GM12878 (cell line): ENCODE measurements around the gene LRIG3. TPM values are rescaled to one million over a fixed set of nuclear protein-coding genes. Genes with fewer than 3 reads are reported as not detected.

ENCODE experiments used
- ATAC-seq: fragments of 200-7000 bp; cut with Tn5 transposase; 3 replicates; pipeline ENCODE4 v1.9.1; 2020; ENCODE audit warnings: mild to moderate bottlenecking, moderate library complexity
- BruUV-seq: library from RNA; stranded (reverse); fragments of 400-500 nt; replicated peaks from 2 replicates; lab custom pipeline; 2021; lab: Mats Ljungman, UMichigan
- CTCF ChIA-PET: fragments of 300-600 bp; sonication (Branson Sonifier 250); formaldehyde crosslinking; extraction: SDS; loops from one replicate; lab custom pipeline; 2021; ENCODE audit warnings: inconsistent platforms; lab: Yijun Ruan, JAX
- POLR2A ChIA-PET: fragments of 350-600 bp; formaldehyde crosslinking; extraction: SDS; loops from one replicate; lab custom pipeline; 2021; ENCODE audit warnings: inconsistent platforms; lab: Charles Lee
- RAD21 ChIA-PET: fragments of 300-600 bp; sonication (Branson Sonifier 250); formaldehyde crosslinking; loops from one replicate; lab custom pipeline; 2023; ENCODE audit warnings: antibody characterized with exemption; ENCODE audit not compliant: unreplicated experiment; lab: Charles Lee
- SMC1A ChIA-PET: fragments of 300-600 bp; sonication (Branson Sonifier 250); formaldehyde crosslinking; loops from one replicate; lab custom pipeline; 2023; ENCODE audit not compliant: unreplicated experiment, uncharacterized antibody; lab: Charles Lee
- DNase-seq: peaks from one replicate; pipeline ENCODE4 v3.0.0-alpha.2; 2011; ENCODE audit warnings: low read depth, low spot score
- FAIRE-seq: peaks from 3 replicates; lab custom pipeline; 2011; peaks lifted over from hg19 to GRCh38; lab: Jason Lieb, UNC
- H2AFZ ChIP-seq: 2 replicates; pipeline ENCODE4 v1.6.0; 2011; ENCODE audit warnings: low read depth, low read length, control low read depth; ENCODE audit not compliant: control insufficient read depth
- H3K27ac ChIP-seq: 2 replicates; pipeline ENCODE4 v1.5.1; 2011; ENCODE audit warnings: control low read depth; ENCODE audit not compliant: control insufficient read depth, insufficient read depth
- H3K27me3 ChIP-seq, 2 experiments: replicated peaks in 1 of 2; 2 replicates each; pipeline versions ENCODE4 v1.6.0 to v1.6.1; 2011; ENCODE audit warnings: low read length in 1 of 2; ENCODE audit not compliant: control insufficient read depth in 2 of 2, insufficient read depth in 2 of 2
- H3K36me3 ChIP-seq, 2 experiments: 2 replicates each; pipeline ENCODE4 v1.5.1; 2011; ENCODE audit warnings: low read length in 1 of 2; ENCODE audit not compliant: control insufficient read depth in 2 of 2, insufficient read depth in 2 of 2
- H3K4me1 ChIP-seq: 2 replicates; pipeline ENCODE4 v1.6.1; 2011; ENCODE audit warnings: mild to moderate bottlenecking, low read length, moderate library complexity, mixed read lengths; ENCODE audit not compliant: control insufficient read depth, insufficient read depth
- H3K4me2 ChIP-seq: 2 replicates; pipeline ENCODE4 v1.6.0; 2011; ENCODE audit warnings: control low read depth; ENCODE audit not compliant: control insufficient read depth, insufficient read depth
- H3K4me3 ChIP-seq: fragments of 200-600 bp; sonication (generic); 2 replicates; pipeline ENCODE4 v1.5.1; 2016
- H3K79me2 ChIP-seq: 2 replicates; pipeline ENCODE4 v1.6.0; 2011; ENCODE audit warnings: low read length; ENCODE audit not compliant: control insufficient read depth, insufficient read depth
- H3K9ac ChIP-seq: 2 replicates; pipeline ENCODE4 v1.8.0; 2011; ENCODE audit warnings: low read length, control low read depth, mixed read lengths; ENCODE audit not compliant: control insufficient read depth, insufficient read depth
- H3K9me3 ChIP-seq: replicated peaks from 3 replicates; pipeline ENCODE4 v1.5.1; 2011; ENCODE audit warnings: mild to moderate bottlenecking, low read length; ENCODE audit not compliant: control insufficient read depth, insufficient read depth
- H4K20me1 ChIP-seq: 2 replicates; pipeline ENCODE4 v1.6.0; 2011; ENCODE audit not compliant: control insufficient read depth, insufficient read depth
- CEBPB ChIP-seq, 2 experiments: fragments of 150-350 bp in 1 of 2; IDR thresholded peaks; 2 replicates each; pipeline ENCODE4 v1.6.1; 2012 to 2014; ENCODE audit warnings: low read depth in 2 of 2, low read length in 2 of 2, borderline replicate concordance in 1 of 2, inconsistent platforms in 1 of 2
- E2F8 ChIP-seq: fragments of 450-650 bp; IDR thresholded peaks from 2 replicates; pipeline ENCODE4 v1.6.1; 2018; ENCODE audit warnings: mild to moderate bottlenecking, low read depth, moderate library complexity; ENCODE audit not compliant: partially characterized antibody
- MYB ChIP-seq: fragments of 150-350 bp; IDR thresholded peaks from 2 replicates; pipeline ENCODE4 v1.6.1; 2014; ENCODE audit warnings: mild to moderate bottlenecking, low read depth, low read length, borderline replicate concordance
- WGBS: methylation state at CpG from one replicate; pipeline ENCODE4 v1.1.6; 2016; ENCODE audit warnings: low lambda C conversion rate; ENCODE audit not compliant: insufficient replicate concordance, insufficient coverage; ENCODE audit errors: missing lambda C conversion rate; 5-methylcytosine and 5-hydroxymethylcytosine counted together
- in situ Hi-C: fragments of 300-500 bp; cut with MboI; formaldehyde crosslinking; loops from 9 replicates; pipeline ENCODE4 v1.14.3; 2018; ENCODE audit warnings: mixed read lengths
- intact Hi-C: fragments of 100-400 bp; cut with micrococcal nuclease; formaldehyde crosslinking; loops from one replicate; pipeline ENCODE4 v1.14.2; 2022; ENCODE audit not compliant: unreplicated experiment
- polyA plus RNA-seq, 11 experiments: library from polyadenylated mRNA; depleted of rRNA in 4 of 11; unstranded in 6 of 11; stranded (reverse) in 5 of 11; fragments of >200 nt; fragmentation: Nextera tagmentation in 4 of 11; fragmentation: Illumina TruSeq in 1 of 11; extraction: Ambion mirVana in 4 of 11; extraction: Trizol in 1 of 11; gene quantifications; 1 replicate in 1 of 11; 2 replicates in 10 of 11; pipeline versions ENCODE4 v1.2.1 to v1.2.3, GENCODE V29; 2011 to 2016; ENCODE audit warnings: inconsistent platforms in 2 of 11, missing spikeins in 2 of 11, low read depth in 1 of 11
- total RNA-seq, 4 experiments: library from RNA; depleted of rRNA in 3 of 4; stranded (reverse); fragments of >200 nt in 3 of 4; fragmentation: Illumina TruSeq in 1 of 4; extraction: Trizol in 1 of 4; gene quantifications; 2 replicates each; pipeline versions ENCODE4 v1.2.1 to v1.2.3, GENCODE V29; 2013 to 2021
- TF ChIP-seq, protein P1 (sequence below): fragments of 450-650 bp; formaldehyde crosslinking; IDR thresholded peaks from 2 replicates; pipeline ENCODE4 v1.4.0; 2022; ENCODE audit warnings: mild to moderate bottlenecking, moderate library complexity

The LRIG3 gene
- total and polyA plus RNA-seq, 10 of the 15 experiments (the other 5 are each of a cell fraction or from before 2014, with no cell fraction given) = 0.95 to 8.5 (median 5.0) TPM

DNA sequence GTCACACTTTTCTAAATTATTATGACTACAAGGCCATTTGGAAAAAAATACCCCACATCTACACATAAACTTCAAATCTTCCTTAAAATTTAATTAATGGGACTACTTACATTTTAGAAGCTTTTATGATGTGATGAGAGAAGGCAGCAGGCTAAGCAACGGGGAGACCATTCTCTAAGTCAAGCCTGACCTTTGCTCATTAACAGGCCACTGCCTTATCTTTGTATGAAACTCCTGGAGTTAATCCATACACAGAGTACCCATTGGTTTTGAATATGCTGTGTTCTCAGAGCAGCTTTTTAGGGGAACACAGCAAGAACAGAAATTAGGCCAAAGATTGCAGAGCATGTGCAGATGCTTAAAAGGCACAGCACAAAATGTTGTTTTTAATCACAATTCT lies 35.5 kb upstream of the LRIG3 start:
- WGBS = 0% methylated on average over 1 of the region's 1 CpG
- RAD21 ChIA-PET = no interaction called here
- CTCF ChIA-PET = no interaction called here
- Histone ChIP-seq H3K9ac (no peak overlapping the region), H3K27me3 (no peaks in the 10 kb centered on the region), H3K36me3 (no peaks in the 10 kb centered on the region), H4K20me1 (no peaks in the 10 kb centered on the region), H3K79me2 (no peaks in the 10 kb centered on the region), H3K27ac (no peak overlapping the region), H3K4me1 (no peaks in the 10 kb centered on the region)
- no peak for FAIRE-seq
- no peak for ATAC-seq
- no TSS peak for BruUV-seq
- SMC1A ChIA-PET = no interaction called here
- intact Hi-C loops (no loop called here), in situ Hi-C loops (no loop called here)
- TF ChIP-seq E2F8 = no peak
- TF ChIP-seq, protein P1, sequence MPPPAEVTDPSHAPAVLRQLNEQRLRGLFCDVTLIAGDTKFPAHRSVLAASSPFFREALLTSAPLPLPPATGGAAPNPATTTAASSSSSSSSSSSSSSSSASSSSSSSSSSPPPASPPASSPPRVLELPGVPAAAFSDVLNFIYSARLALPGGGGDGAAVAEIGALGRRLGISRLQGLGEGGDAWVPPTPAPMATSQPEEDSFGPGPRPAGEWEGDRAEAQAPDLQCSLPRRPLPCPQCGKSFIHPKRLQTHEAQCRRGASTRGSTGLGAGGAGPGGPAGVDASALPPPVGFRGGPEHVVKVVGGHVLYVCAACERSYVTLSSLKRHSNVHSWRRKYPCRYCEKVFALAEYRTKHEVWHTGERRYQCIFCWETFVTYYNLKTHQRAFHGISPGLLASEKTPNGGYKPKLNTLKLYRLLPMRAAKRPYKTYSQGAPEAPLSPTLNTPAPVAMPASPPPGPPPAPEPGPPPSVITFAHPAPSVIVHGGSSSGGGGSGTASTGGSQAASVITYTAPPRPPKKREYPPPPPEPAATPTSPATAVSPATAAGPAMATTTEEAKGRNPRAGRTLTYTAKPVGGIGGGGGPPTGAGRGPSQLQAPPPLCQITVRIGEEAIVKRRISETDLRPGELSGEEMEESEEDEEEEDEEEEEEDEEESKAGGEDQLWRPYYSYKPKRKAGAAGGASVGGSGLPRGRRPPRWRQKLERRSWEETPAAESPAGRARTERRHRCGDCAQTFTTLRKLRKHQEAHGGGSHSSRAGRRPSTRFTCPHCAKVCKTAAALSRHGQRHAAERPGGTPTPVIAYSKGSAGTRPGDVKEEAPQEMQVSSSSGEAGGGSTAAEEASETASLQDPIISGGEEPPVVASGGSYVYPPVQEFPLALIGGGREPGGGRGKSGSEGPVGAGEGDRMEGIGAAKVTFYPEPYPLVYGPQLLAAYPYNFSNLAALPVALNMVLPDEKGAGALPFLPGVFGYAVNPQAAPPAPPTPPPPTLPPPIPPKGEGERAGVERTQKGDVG (CRISPR knock-in tag) = no peak
- TF ChIP-seq MYB = no peak
- no peak for TF ChIP-seq CEBPB (IDR thresholded peaks at IDR 0.05; ENCODE audit: borderline replicate concordance in 1 of 2, low read depth in 2 of 2, low read length in 2 of 2)
- TF ChIP-seq, all 136 proteins: peak for 0
- Histone ChIP-seq H3K4me2 (no peak overlapping the region), H3K4me3 (no peak overlapping the region), H3K9me3 (no peaks in the 10 kb centered on the region), H2AFZ (no peak overlapping the region)
- POLR2A ChIA-PET = no interaction called here
- no peak for DNase-seq
